GM10266 (cell line): ENCODE measurements around the gene CHRDL2.

ENCODE experiments used
- DNase-seq: peaks from one replicate; pipeline ENCODE4 v3.0.0; 2012; ENCODE audit errors: extremely low spot score
- CTCF ChIP-seq: IDR thresholded peaks from 2 replicates; pipeline ENCODE4 v1.5.1; 2012; ENCODE audit warnings: mild to moderate bottlenecking, low read depth; ENCODE audit not compliant: control insufficient read depth, insufficient read depth; ENCODE audit errors: missing control alignments

Gene CHRDL2

GRCh38 chr11:74746868-74747267 lies 15.6 kb upstream of the CHRDL2 start:
- no peak for DNase-seq
- no peak for TF ChIP-seq CTCF

DNA sequence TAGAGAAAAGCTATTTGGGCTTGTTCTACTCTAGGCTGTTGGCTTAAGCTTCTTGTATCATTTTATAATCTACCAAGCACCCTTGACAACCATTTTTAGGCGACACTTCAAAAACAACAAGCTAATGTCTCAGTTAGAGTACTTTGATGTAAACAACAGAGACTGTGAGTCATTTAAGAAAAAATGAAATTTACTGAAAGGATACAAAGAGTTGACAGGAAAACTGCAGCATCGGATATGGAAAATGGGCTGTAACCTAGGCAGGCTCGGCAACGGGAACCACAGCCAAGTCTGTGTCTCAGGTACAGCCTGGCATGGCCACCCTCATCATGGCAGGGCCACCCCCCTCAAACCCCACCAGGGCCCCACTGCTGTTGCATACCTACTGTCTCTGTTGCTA lies 13.1 kb upstream of the CHRDL2 start:
- no peak for TF ChIP-seq CTCF
- DNase-seq, result no peak

DNA sequence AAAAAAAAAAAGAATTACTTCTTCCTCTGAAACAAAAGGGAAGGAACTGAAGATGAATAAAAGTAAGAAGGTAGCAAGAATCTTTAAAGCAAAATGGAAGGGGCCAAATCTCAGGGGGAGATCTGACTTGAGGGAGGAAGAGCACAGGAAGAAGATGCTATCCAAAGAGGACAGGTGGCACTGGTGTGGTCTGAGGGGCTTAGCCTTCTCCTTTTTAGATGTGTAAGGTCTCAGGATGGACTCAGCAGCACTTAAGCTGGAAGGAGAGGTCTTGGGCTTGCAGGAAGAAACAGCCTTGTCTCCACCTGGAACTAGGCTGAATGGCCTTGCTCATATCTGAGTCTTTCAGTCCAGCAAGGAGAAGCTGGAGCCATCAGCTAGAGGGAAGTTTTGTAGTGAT lies 12.4 kb upstream of the CHRDL2 start:
- no peak for DNase-seq
- no peak for TF ChIP-seq CTCF

DNA sequence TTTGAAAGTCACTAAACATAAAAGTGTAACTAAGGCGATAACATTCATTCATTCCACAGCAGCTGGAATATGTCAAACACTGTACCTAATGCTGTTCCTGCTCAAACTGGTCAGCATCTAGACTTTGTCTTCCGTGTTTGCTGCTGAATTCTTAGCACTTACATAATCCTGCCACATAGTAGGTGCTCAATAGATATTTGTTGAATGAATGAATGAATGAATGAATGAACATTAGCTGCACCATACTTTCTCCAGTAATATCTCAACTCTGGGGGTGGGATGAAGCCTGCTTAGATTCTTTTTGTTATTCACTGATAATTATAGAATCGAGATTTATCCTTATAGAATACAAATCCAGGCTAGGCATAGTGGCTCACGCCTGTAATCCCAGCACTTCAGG lies 10.8 kb upstream of the CHRDL2 start:
- no peak for TF ChIP-seq CTCF
- no peak for DNase-seq

DNA sequence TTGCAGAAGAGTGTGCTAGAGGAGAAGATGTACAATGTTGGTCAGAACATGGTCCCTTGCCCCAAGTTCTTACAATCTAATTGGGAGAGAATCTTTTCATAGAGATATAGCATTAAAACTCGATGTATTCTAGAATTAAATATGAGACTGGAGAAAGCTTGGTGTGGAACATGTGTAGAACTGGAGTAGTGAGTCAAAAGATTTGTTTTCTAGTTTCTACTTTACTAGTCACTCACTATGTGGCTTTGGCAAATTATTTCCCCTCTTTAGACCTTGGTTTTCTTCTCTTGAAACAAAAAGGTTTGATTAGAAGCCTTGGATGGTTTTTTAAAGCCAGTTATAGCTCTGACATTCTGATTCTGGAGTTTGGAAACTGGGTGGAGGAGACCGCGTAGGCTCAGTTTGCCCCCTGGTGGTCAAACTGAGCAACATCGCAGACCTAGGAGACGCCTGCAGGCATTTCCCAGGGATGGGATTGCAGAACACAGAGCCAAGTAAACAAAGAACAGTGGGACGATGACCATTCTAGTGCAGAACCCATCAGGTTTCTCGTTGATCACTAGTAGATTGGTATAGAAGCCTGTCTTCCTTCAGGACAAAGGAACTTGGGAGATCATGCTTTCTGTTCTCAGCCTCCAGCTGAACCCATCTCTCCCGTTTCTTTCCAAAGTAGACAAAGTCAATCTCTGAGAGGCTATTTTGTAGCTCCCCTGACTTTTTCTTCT lies 8.5 kb upstream of the CHRDL2 start:
- DNase-seq, result peak; percentile 75
- TF ChIP-seq CTCF, result peak; percentile 92

DNA sequence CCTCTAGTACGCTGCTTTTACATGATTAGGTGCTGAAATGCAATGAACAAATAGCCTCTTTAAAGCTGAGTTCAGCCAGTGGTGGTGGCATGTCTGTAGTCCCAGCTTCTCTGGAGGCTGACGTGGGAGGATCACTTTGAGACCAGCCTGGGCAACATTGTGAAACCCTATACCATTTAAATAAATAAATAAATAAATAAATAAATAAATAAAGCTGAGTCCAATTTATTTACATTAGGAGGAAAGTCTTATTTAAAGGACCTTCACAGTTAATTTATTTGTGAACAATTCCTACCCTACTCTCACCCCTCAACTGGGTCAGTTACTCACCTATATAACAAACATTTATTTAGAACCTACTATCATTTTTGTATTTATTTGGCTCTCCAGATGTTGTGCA lies 4.8 kb upstream of the CHRDL2 start:
- no peak for DNase-seq
- no peak for TF ChIP-seq CTCF

DNA sequence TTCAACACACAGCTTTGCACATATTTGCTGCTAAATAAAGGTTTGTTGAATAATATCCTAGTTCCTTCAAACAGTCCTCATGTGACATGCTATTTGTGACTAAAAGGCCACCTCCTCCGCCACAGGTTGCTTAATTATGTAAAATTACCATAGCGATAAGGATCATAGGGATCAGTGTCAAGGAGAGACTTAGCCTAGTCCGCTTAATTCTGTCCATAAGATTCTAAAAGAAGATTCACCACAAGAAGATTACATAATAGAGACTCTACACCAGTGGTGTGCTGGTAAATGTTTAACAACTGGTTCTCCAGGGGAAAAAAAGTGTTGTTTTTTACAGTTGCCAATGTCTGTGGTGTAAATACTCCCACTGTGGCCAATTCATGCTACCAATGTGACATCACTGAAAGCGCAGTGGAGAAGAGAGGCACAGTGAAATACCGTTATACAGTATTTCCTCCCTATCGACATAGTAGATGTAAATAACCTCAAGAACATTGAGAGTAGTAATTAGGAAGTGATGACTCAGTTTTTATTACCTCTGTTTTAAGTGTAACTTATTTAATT lies 4.2 kb upstream of the CHRDL2 start:
- DNase-seq, result no peak
- TF ChIP-seq CTCF, result no peak
